ENCODE results near the gene TUBGCP5.

Gene TUBGCP5

GRCh38 chr15:22981051-22981840, 58.1 kb downstream of the TUBGCP5 start:
- no peaks in the 10 kb centered on the region for H3K36me3 ChIP-seq (ENCODE audit: low read length)
- no peak overlapping the region for H2AFZ ChIP-seq (ENCODE audit: low read depth, low read length, severe bottlenecking)
- no peaks in the 10 kb centered on the region for H3K27me3 ChIP-seq (ENCODE audit: low read length)
- H3F3A ChIP-seq (ENCODE audit: insufficient read depth): no peaks in the 10 kb centered on the region
- H3K79me2 ChIP-seq (ENCODE audit: insufficient read depth, low read length): no peaks in the 10 kb centered on the region
- H3K4me2 ChIP-seq (ENCODE audit: low read depth, low read length, poor library complexity, severe bottlenecking): peak overlapping the region; percentile 34
- TF ChIP-seq EZH2phosphoT487 (conservative IDR thresholded peaks at IDR 0.05; ENCODE audit: low read length) (no peak), CTCF (IDR thresholded peaks at IDR 0.05; ENCODE audit: insufficient read depth, low read length, poor library complexity, severe bottlenecking) (no peak)
- no peaks in the 10 kb centered on the region for H3K9me2 ChIP-seq (replicated peaks; ENCODE audit: insufficient read depth, low read length)
- no peak overlapping the region for H3K27ac ChIP-seq (ENCODE audit: low read depth, low read length)
- H3K9me3 ChIP-seq (ENCODE audit: insufficient read depth, low read length): no peaks in the 10 kb centered on the region
- H3K9ac ChIP-seq (ENCODE audit: low read length): no peak overlapping the region
- no peaks in the 10 kb centered on the region for H4K20me1 ChIP-seq (ENCODE audit: low read depth, low read length)
- no peak overlapping the region for H3K4me3 ChIP-seq (ENCODE audit: insufficient read depth, low read length, poor library complexity, severe bottlenecking)

- peak within 1 kb of the TSS; percentile 49 for H3K4me2 ChIP-seq (ENCODE audit: low read depth, low read length, poor library complexity, severe bottlenecking)
- no peak within 1 kb of the TSS for H3K27ac ChIP-seq (ENCODE audit: low read depth, low read length)
These were observed 58.9 kb downstream of the TUBGCP5 start, which contains the start of gene CYFIP1 for GRCh38 chr15:22980189-22981050. Gene CYFIP1, minus strand, starts transcription at chr15:22980368. Its CDS starts 33,083 bp downstream, at chr15:22947285.

More at GRCh38 chr15:22980189-22981050, 58.9 kb downstream of the TUBGCP5 start, which contains the start of gene CYFIP1:
- no peaks in the 10 kb centered on the region for H3K79me2 ChIP-seq (ENCODE audit: insufficient read depth, low read length)
- no peak within 1 kb of the TSS for H3K9ac ChIP-seq (ENCODE audit: low read length)
- no peaks in the 10 kb centered on the region for H3K9me2 ChIP-seq (replicated peaks; ENCODE audit: insufficient read depth, low read length)
- no peaks in the 10 kb centered on the region for H3K27me3 ChIP-seq (ENCODE audit: low read length)
- no peaks in the 10 kb centered on the region for H4K20me1 ChIP-seq (ENCODE audit: low read depth, low read length)
- H2AFZ ChIP-seq (ENCODE audit: low read depth, low read length, severe bottlenecking): no peak within 1 kb of the TSS
- H3F3A ChIP-seq (ENCODE audit: insufficient read depth): no peaks in the 10 kb centered on the region
- no peaks in the 10 kb centered on the region for H3K9me3 ChIP-seq (ENCODE audit: insufficient read depth, low read length)
- TF ChIP-seq CTCF (IDR thresholded peaks at IDR 0.05; ENCODE audit: insufficient read depth, low read length, poor library complexity, severe bottlenecking): no peak
- no peak for TF ChIP-seq EZH2phosphoT487 (conservative IDR thresholded peaks at IDR 0.05; ENCODE audit: low read length)
- peak within 1 kb of the TSS; percentile 38 for H3K4me3 ChIP-seq (ENCODE audit: insufficient read depth, low read length, poor library complexity, severe bottlenecking)
- no peaks in the 10 kb centered on the region for H3K36me3 ChIP-seq (ENCODE audit: low read length)
